SIG-M5 treated with dmso at 0.1 percent for 504 hours (cell line): ENCODE measurements around the gene KRT82.

Source experiments
- DNase-seq: peaks from one replicate; lab custom pipeline; 2025; ENCODE audit not compliant: unreplicated experiment; lab: John Stamatoyannopoulos, UW

Gene KRT82

DNA sequence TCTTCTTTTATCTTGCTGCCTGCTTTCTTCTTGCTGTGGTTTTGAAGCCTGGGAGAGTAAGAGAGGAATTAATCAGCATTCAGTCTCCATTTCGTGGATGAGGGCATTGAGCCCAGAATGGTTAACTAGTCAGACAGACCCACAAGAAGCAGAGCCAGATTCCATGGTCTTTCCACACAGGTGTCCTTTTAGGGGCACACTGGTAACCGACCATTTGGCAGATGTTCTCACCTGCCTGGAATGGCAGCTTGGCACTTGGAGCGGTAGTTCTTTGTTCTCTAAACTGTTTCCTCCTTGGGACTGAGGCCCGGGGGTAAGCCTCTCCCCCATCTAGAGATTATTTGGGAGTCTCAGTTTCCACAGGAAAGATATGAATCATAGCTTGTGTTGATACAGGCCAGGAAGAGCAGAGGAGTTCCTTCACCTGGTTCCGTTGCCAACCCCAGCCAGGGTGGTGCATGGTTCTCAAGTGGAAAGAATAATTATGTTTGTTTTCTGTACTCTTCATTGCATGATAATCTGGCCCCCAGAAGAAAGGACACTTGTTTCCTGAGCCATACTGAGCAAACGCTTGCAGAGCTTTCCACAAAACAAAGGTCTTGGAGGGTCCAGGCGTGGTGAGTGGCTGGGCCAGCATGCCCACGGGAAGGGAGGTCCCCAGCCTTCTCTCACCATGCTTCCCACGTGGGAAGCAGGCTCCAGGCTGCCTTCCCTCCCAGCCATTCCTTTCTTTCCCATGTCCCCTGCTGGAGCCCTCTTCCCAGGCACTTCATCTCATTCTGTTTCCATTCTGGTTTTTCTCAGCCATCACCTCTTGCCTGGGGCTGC lies 30.1 kb upstream of the KRT82 start:
- DNase-seq: no peak

DNA sequence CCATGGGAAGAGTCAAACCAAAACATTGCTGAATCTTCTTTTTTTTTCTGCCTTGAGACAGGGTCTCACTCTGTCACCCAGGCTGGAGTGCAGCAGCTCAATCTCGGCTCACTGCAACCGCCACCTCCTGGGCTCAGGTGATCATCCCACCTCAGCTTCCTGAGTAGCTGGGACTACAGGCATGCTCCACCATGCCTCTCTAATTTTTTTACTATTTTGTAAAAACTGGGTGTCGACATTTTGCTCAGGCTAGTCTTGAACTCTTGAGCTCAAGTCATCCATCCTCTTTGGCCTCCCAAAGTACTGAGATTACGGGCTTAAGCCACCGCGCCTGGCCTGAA lies 29.5 kb upstream of the KRT82 start:
- DNase-seq: no peak

DNA sequence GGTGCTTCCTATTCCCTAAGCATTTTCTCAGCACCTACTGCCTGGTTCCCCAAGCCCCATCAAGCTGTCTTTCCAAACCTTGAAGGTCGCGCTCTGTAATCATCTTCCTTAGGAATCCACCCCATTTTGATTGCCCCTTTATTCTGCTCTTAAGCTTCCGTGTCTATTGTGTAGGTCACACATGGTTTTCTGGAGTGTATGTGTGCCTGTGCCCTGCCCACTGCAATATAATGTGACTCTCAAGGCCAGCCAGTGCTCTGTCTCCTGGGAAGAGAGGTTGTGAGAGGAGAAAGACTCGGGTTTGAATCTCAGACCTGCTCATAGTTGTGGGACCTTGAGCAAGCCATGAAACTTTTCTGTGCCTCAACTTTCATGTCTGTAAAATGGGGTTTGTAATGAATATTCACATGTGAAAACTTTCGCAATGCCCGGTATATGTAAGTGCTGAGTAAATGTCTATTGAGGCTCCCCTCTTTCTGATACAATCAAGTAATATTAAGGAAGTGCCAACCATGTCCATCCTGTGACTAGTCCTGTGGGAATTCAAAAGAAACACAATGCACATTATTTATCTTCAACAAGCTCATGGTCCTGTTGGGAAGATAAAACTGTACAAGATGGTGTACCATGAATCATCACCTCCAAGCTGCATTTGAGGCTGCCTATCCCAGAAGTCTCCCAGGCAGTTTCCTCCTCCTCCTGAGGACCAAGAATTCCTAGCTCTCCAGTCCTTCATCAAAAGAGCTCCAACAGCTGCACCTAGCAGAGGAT lies 28.8 kb upstream of the KRT82 start:
- no peak for DNase-seq

GRCh38 chr12:52434081-52434733 lies 28.1 kb upstream of the KRT82 start, which contains the start of gene KRT75:
Gene KRT75, minus strand, starts transcription at chr12:52434371. Its CDS starts 67 bp downstream, at chr12:52434304.
- no peak for DNase-seq

DNA sequence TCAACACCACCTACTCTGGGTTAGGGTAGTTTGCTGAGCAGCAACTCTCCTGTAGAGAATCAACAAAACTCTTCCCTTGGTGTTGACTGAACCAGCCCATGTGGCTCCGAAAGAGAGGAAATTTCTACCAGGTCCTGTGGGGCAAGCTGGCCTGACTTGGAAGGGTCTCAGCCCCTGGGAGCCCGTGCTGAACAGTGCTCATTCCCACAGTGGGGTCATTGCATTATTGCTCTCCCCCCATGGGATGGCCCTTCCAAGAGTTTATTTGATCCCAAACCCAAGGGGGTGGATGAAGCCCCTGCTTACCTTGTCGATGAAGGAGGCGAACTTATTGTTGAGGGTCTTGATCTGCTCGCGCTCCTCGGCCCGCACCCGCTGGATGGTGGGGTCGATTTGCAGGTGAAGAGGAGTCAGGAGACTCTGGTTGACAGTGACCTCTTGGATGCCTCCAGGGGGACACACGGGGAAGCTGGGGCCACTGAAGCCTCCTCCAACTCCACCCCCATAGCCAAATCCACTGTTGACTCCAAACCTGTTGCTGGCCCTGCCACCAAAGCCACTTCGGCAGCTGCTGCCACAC lies 27.5 kb upstream of the KRT82 start:
- DNase-seq: no peak

DNA sequence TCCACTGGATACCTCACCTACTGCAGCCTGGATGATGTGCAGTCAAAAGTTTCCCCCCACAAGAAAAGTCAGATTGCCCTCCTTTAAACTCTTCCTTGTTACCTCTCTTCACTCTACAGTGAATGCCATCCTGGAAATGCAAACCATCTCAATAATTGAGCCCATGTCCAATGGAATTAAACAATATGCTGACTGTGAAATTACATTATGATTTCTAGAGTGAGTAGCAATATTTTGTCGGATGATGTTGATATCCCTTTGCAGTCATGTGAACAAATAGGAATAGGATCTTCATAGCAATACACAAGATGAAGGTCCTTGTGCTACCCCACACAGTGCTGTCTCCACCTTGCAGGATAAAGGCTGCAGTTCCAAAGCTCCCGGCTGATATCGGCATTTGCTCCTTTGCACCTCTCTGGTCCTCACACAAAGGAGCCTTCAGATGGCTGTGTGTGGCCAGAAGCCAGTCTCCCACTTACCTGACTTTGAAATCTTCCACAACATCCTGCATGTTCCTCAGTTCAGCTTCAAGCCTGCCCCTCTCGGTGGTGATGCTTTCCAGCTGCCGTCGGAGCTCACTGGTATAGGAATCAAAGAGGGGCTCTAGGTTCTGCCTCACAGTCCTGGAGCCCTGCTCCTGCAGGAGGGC lies 26.5 kb upstream of the KRT82 start:
- no peak for DNase-seq

DNA sequence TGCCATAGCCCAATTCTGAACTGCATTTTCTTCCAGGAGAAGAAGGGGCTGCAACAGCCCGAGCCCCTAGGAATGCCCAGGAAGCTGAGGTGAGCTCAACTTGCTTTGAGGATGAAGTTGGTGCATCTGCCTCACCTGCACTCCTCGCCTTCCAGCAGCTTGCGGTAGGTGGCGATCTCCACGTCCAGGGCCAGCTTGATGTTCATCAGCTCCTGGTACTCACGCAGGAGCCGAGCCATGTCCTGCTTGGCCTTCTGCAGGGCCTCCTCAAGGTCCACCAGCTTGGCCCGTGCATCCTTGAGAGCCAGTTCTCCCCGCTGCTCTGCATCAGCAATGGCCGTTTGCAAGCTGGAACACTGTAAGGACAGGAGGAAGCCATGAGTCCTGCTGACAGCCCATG lies 22.0 kb upstream of the KRT82 start:
- DNase-seq: no peak

DNA sequence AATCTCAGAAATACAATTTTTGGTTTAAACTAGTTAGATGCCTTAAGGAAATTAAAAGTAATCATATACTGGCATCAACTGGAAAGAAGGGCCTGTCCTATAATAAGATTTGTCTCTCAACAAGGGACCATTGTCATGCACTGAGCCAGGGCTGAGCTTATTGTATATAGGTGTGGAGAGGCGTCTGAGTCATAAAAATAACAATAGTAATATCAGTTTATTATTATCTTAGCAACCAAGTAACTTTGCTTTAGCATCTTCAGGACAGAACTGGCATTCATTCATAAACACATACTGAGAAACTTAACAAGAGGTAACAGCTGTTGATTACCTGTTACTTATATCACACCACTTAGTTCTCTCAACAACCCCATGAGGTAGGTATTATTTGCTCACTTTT lies 20.9 kb upstream of the KRT82 start:
- no peak for DNase-seq

DNA sequence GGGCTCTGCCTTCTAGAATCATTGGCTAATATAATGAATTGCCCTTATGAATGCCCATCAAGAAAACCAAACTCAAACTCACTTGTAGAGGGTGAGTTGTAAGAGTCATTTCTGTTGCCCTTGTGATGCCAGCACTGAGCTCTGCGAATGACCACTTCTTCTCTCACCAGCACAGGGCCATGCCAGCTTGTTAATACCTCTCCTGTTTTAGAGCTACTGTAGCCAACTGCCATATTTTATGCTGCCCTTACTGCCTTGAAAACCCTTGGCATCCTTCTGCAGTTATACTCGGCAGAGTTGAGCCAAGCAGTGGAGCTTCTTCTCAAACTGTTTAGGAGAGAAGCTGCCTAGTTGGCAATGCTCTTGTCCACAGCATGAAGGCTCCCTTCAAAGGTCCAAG lies 19.9 kb upstream of the KRT82 start:
- DNase-seq: no peak

GRCh38 chr12:52425466-52425865 lies 19.3 kb upstream of the KRT82 start:
- DNase-seq: no peak

- DNase-seq: no peak
These were observed 17.7 kb upstream of the KRT82 start for GRCh38 chr12:52423661-52424500.

DNA sequence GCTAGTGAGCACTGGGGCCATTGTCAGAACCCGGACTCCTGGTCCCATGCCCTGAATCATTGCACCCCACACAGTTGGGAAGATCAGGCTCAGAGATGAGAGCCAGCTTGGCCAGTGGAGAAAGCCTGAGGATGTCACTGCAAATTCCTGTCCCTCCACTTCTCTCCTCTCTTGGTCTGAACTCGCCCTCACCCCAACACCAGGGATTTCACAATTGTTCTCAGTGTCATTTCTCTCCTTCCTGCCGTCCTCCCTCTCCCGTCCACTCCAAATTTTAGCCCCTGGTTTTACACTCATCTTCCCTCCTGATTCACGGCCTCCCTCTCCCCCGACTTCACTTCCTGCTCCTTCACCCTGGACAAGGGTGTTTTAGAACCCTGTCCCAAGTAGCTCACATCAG lies 16.9 kb upstream of the KRT82 start:
- no peak for DNase-seq

DNA sequence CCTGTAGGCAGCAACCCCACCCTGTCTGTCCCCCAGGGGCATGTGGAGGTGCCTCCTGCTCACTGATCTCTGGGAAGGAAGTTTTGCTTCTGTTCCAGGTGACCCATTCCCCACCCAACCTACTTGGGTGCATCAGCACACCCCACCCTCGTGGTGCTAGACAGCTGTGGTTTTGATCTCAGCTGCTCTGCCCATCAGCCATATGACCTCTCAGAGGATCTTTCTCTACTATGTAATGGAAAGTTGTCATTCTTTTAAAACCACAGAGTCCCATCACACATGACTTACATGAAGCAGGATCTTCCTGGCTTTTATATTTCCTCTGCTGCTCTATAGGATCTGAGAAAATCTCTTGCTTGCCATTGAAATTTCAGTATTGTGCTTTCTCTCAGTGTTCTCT lies 13.5 kb upstream of the KRT82 start:
- no peak for DNase-seq

DNA sequence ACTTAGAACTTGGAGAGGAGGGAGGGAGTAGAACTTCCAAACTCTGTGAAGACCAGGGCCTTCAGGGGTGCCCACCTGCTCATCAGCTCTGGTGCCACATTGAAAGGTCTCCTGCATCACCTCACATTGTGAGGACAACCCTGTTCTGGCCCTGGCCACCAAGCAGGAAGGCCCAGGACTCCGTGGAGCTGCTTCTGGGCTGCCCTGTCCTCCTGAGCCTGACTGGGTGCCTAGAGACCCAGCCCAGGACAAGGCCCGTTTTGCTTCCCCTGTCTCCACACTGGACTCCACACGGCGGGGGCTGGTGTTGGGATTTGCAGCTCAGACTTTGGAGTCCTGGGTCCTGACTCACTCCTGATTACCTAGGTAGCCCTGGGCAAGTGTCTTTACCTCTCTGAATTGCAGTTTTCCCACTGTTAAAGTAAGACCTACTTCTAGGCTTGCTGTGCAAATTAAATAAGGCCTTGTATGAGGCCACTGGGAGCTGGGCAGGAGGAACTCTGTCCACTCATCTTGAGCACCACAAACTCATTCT lies 12.5 kb upstream of the KRT82 start:
- no peak for DNase-seq

GRCh38 chr12:52417740-52418139 lies 11.6 kb upstream of the KRT82 start:
- DNase-seq: no peak

- DNase-seq: no peak
These were observed 10.7 kb upstream of the KRT82 start for GRCh38 chr12:52416795-52417194.

GRCh38 chr12:52415870-52416750 lies 10.0 kb upstream of the KRT82 start:
- DNase-seq: no peak

GRCh38 chr12:52414936-52415335 lies 8.8 kb upstream of the KRT82 start:
- no peak for DNase-seq

DNA sequence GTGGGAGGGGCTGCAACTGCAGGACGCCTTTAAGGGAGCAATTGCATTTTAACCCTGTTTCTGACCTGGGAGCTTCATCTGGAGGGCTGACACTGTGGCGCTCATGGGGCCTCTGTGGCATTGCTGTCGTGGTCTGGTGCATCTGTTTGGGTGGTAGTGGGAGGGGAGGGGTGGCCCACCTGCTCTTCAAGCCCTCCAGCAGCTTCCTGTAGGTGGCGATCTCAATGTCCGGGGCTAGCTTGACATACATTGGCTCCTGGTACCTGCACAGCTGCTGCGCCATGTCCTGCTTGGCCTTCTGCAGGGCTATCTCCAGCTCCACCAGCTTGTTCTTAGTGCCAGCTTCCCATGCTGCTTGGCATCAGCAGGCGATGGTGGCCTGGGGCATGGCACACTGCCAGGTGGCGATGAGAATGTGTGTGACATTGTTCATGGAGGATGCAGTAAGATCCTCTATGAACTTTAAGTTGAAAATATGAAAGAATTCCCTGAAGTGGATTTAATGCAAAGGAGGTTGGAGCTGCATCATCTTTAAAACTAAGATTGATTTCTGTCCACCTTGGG lies 7.7 kb upstream of the KRT82 start:
- no peak for DNase-seq
